ENCODE measurements around the gene SERPINB8. TPM values are rescaled to one million over a fixed set of nuclear protein-coding genes. Genes with fewer than 3 reads are reported as not detected.

The SERPINB8 gene
- polyA plus RNA-seq, 1 donor, result 2.1 TPM

GRCh38 chr18:63965716-63966330 is 4.1 kb upstream of the SERPINB8 start:
- no peak for DNase-seq

GRCh38 chr18:63970809-63971205 is 926 bp downstream of the SERPINB8 start:
- DNase-seq, result no peak

- no peak for DNase-seq
Measured at GRCh38 chr18:63971320-63972001, 1.6 kb downstream of the SERPINB8 start.

- DNase-seq, result no peak
Measured at GRCh38 chr18:63972002-63972376, 2.1 kb downstream of the SERPINB8 start.

GRCh38 chr18:63974991-63975390 is 5.1 kb downstream of the SERPINB8 start:
- DNase-seq, result no peak

- DNase-seq, result no peak
Measured at GRCh38 chr18:63975628-63976027, 5.7 kb downstream of the SERPINB8 start.

GRCh38 chr18:63977040-63977439 is 7.2 kb downstream of the SERPINB8 start:
- no peak for DNase-seq

- DNase-seq, result peak; percentile 48
Measured at GRCh38 chr18:63979409-63979920, 9.6 kb downstream of the SERPINB8 start.

GRCh38 chr18:63980027-63980426 is 10.1 kb downstream of the SERPINB8 start:
- no peak for DNase-seq

- DNase-seq, result no peak
Measured at GRCh38 chr18:63980896-63981460, 11.1 kb downstream of the SERPINB8 start.

GRCh38 chr18:63981719-63982118 is 11.8 kb downstream of the SERPINB8 start:
- DNase-seq, result no peak

- no peak for DNase-seq
Measured at GRCh38 chr18:63982361-63982760, 12.5 kb downstream of the SERPINB8 start.

- no peak for DNase-seq
Measured at GRCh38 chr18:63986885-63987284, 17.0 kb downstream of the SERPINB8 start.

GRCh38 chr18:63987743-63988142 is 17.9 kb downstream of the SERPINB8 start:
- DNase-seq, result no peak

GRCh38 chr18:63992751-63993150 is 22.9 kb downstream of the SERPINB8 start:
- no peak for DNase-seq

GRCh38 chr18:63994783-63995399 is 25.0 kb downstream of the SERPINB8 start:
- peak; percentile 21 for DNase-seq

GRCh38 chr18:63997041-63997440 is 27.2 kb downstream of the SERPINB8 start:
- no peak for DNase-seq

GRCh38 chr18:63997606-63998005 is 27.7 kb downstream of the SERPINB8 start:
- DNase-seq, result no peak

GRCh38 chr18:63999871-64000270 is 30.0 kb downstream of the SERPINB8 start:
- DNase-seq, result no peak

GRCh38 chr18:64002581-64002980 is 32.7 kb downstream of the SERPINB8 start:
- DNase-seq, result no peak

- no peak for DNase-seq
Measured at GRCh38 chr18:64009305-64009704, 39.4 kb downstream of the SERPINB8 start.

- DNase-seq, result no peak
Measured at GRCh38 chr18:64011513-64011912, 41.6 kb downstream of the SERPINB8 start.

GRCh38 chr18:64017870-64018269 is 48.0 kb downstream of the SERPINB8 start:
- DNase-seq, result peak; percentile 15

All from hindlimb muscle (tissue), 1 donor.